ENCODE measurements around the gene TNIP1. TPM values are rescaled to one million over a fixed set of nuclear protein-coding genes. Genes with fewer than 3 reads are reported as not detected.
A peak's percentile ranks its signal among the peaks of the same experiment; 100 is the strongest.

TNIP1 gene
- polyA plus RNA-seq, 1 experiment = 42.6 TPM

DNA sequence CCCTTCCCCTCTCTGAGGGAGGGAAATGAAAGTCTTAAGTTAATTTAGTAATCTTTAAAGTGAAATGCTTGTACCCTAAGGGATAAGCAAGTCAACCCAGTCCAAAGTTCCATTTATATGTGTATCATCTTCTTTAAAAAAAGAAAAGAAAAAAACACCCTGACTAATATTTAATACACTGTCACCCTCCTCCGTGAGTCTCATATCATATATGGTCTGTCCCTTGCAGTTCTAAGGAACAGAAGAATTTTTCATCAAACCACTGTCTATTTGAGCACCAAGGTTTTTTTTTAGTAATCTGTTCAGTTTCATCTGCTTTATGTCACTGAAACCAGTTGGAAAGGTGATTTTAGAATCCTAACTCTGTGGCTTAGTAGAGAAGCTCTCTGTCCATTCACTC lies 15.2 kb downstream of the TNIP1 start:
- no peaks in the 10 kb centered on the region for H3K9me3 ChIP-seq (ENCODE audit: control insufficient read depth, insufficient read depth, low read length)
- H3K27ac ChIP-seq (ENCODE audit: low read depth, low read length) = no peak overlapping the region
- DNase-seq (ENCODE audit: low read depth, low spot score) = no peak
- CTCF ChIA-PET = interaction anchor here (0.9 to 15.2 kb wide), 3 partner anchors 14 to 50 kb away, joined by 3 to 174 read pairs (median 16); no protein-coding TSS in a partner anchor
- H3K4me3 ChIP-seq (ENCODE audit: low read depth, low read length) = no peak overlapping the region
- no peaks in the 10 kb centered on the region for H3K27me3 ChIP-seq (ENCODE audit: control insufficient read depth, insufficient read depth, low read length)
- TF ChIP-seq, protein P1, sequence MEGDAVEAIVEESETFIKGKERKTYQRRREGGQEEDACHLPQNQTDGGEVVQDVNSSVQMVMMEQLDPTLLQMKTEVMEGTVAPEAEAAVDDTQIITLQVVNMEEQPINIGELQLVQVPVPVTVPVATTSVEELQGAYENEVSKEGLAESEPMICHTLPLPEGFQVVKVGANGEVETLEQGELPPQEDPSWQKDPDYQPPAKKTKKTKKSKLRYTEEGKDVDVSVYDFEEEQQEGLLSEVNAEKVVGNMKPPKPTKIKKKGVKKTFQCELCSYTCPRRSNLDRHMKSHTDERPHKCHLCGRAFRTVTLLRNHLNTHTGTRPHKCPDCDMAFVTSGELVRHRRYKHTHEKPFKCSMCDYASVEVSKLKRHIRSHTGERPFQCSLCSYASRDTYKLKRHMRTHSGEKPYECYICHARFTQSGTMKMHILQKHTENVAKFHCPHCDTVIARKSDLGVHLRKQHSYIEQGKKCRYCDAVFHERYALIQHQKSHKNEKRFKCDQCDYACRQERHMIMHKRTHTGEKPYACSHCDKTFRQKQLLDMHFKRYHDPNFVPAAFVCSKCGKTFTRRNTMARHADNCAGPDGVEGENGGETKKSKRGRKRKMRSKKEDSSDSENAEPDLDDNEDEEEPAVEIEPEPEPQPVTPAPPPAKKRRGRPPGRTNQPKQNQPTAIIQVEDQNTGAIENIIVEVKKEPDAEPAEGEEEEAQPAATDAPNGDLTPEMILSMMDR (IDR thresholded peaks at IDR 0.05; ENCODE audit: low read depth, low read length) = no peak
- POLR2A ChIA-PET = no interaction called here

DNA sequence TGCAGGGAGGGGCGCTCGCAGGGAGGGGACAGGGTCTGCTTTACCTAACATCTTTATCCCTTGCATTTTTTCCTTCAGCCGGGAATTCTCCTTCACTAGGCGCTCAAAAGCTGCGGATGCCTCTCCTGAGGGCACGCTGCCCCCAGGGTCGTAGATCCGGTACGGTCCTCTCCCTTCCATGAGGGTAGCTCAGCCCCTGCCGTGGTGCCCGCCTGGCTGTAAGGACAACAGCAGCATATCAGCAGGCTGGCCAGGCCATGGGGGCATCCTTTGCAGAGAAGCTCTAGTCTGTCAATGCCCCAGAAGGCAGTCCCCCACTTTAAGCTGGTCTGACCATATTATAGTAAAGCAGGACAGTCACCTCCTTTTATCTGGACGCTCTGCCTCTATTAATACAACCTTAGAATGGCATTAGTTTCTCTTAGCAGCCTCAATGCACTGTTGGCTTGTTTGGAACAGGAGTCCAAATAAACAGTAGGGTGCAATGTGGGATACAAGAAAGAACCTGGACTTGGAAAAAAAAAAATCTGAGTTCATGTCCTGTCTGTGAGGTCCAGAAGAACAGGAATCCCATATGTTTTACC lies 15.8 kb downstream of the TNIP1 start:
- Histone ChIP-seq H3K9me3 (ENCODE audit: control insufficient read depth, insufficient read depth, low read length) (no peaks in the 10 kb centered on the region), H3K4me3 (ENCODE audit: low read depth, low read length) (no peak overlapping the region), H3K27me3 (ENCODE audit: control insufficient read depth, insufficient read depth, low read length) (no peaks in the 10 kb centered on the region), H3K27ac (ENCODE audit: low read depth, low read length) (no peak overlapping the region)
- ChIA-PET CTCF (interaction anchor here (2.5 to 15.2 kb wide), 2 partner anchors 15 to 50 kb away, joined by 16 to 174 read pairs; no protein-coding TSS in a partner anchor), POLR2A (no interaction called here)
- DNase-seq (ENCODE audit: low read depth, low spot score) = no peak
- TF ChIP-seq, protein P1 (IDR thresholded peaks at IDR 0.05; ENCODE audit: low read depth, low read length) = no peak

DNA sequence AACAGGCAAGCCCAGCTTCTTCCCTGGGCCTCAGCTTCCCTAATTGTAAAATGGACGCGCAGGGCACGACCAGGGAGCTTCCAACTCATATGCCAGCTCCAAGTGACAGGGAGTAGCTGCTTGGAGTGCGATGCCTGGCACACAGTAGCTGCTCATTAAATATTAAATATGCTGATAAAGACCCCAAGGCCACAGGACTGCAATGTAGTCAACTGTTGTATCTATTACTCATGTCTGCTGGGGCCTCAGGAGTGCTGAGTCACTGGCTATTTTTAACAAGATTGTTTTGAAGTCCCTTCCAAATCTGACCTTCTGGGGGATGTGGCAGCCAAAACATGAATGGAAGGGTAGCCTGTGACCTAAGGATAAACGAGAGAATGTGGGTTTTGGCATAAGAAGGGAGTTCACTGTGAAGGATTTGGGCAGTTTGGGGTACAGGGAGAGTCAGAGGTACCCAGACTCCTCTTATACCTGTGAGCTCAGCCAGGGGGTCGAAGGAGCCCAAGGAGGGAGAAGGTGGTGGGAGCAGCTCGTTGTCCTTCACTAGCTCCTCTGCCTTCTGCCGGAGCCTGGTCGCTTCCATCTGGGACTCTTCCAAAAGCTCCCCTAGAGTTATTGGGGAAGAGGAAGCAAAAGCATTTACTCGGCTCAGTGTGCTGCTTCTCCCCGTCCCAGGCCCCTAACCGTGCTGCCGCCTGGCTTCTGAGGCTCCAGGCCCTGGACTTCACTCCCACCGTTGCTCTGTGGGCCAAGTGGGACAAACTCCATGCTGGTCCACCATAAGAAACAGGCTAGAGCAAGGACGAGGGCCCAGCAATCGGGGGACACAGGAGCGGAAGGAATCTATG lies 17.5 kb downstream of the TNIP1 start:
- POLR2A ChIA-PET = interaction anchor here (1.1 kb wide), 1 partner anchor 13 kb away, joined by 4 read pairs; no protein-coding TSS in a partner anchor
- CTCF ChIA-PET = interaction anchor here (1.0 to 15.2 kb wide), 5 partner anchors 14 to 63 kb away, joined by 3 to 174 read pairs (median 6); no protein-coding TSS in a partner anchor

DNA sequence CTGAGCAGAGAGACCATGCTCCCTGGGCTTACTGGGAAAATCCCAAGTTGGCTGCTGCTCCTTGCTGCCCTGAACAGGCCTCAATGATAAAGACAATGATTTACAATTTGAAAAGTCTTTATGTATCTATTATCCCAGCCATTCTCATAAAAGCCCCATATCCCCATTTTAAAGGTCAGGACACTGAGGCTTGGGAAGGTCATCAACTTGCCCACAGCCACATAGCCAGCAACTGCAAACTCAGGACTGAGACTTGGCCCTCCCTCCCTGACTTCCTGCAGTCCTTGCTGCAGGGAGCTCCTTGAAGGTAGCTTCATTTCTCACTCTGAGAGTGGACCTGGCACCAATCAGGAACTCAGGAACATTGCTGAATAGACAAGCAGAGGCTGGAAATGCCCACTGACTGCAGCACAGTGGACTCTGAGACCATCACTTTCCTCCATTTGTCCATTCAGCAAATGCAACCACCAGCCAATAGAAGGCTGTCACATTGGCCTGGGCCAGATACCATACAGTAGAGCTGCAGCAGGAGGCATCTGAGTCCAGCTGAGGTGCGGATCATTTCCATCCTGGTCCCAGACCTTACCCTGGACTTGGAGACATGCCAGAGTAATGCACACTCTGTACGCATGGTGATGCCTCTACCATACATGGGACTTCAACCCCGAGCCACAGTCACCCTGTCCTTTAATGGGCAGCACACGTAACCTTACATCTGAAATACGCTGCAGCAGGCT lies 18.3 kb downstream of the TNIP1 start:
- H3K27me3 ChIP-seq (ENCODE audit: control insufficient read depth, insufficient read depth, low read length) = no peaks in the 10 kb centered on the region
- peak overlapping the region; percentile 65 for H3K27ac ChIP-seq (ENCODE audit: low read depth, low read length)
- ChIA-PET POLR2A (interaction anchor here (1.1 kb wide), 1 partner anchor 13 kb away, joined by 4 read pairs; no protein-coding TSS in a partner anchor), CTCF (interaction anchor here (1.9 to 15.2 kb wide), 4 partner anchors 13 to 63 kb away, joined by 6 to 174 read pairs (median 10); no protein-coding TSS in a partner anchor)
- H3K9me3 ChIP-seq (ENCODE audit: control insufficient read depth, insufficient read depth, low read length) = no peaks in the 10 kb centered on the region
- H3K4me3 ChIP-seq (ENCODE audit: low read depth, low read length) = no peak overlapping the region
- no peak for DNase-seq (ENCODE audit: low read depth, low spot score)
- TF ChIP-seq, protein P1 (IDR thresholded peaks at IDR 0.05; ENCODE audit: low read depth, low read length) = no peak

More for the DNA sequence above, 17.5 kb downstream of the TNIP1 start:
- Histone ChIP-seq H3K27me3 (ENCODE audit: control insufficient read depth, insufficient read depth, low read length) (no peaks in the 10 kb centered on the region), H3K4me3 (ENCODE audit: low read depth, low read length) (no peak overlapping the region), H3K27ac (ENCODE audit: low read depth, low read length) (peak overlapping the region; percentile 65), H3K9me3 (ENCODE audit: control insufficient read depth, insufficient read depth, low read length) (no peaks in the 10 kb centered on the region)
- DNase-seq (ENCODE audit: low read depth, low spot score) = no peak
- TF ChIP-seq, protein P1 (IDR thresholded peaks at IDR 0.05; ENCODE audit: low read depth, low read length) = 0 out of 2 replicates have a peak, but pooled peaks have one; percentile 3

All from AG04450 (cell line).